HG02798 (cell line): ENCODE data around the gene LRAT.
"Not testable (repeated sequence)": the region's sequence is repeated elsewhere in the genome, so short reads cannot be mapped to it uniquely, and the experiment has no call there.

ENCODE experiments used
- ATAC-seq: cut with Tn5 transposase; IDR thresholded peaks from one replicate; pipeline ENCODE4 v1.9.1; 2021; ENCODE audit warnings: mild to moderate bottlenecking; ENCODE audit not compliant: unreplicated experiment, poor library complexity

LRAT gene

GRCh38 chr4:154743683-154744340 lies at the start of gene LRAT:
Gene LRAT, plus strand, starts transcription at chr4:154744000. Its CDS starts 327 bp downstream, at chr4:154744327.
- ATAC-seq: peak; percentile 51

- no peak for ATAC-seq
Measured at GRCh38 chr4:154707877-154708276, 35.9 kb upstream of the LRAT start.

GRCh38 chr4:154709550-154709949 lies 34.2 kb upstream of the LRAT start:
- no peak for ATAC-seq

GRCh38 chr4:154711522-154711921 lies 32.3 kb upstream of the LRAT start:
- ATAC-seq: no peak

GRCh38 chr4:154714339-154715040 lies 29.3 kb upstream of the LRAT start:
- ATAC-seq: no peak

- no peak for ATAC-seq
Measured at GRCh38 chr4:154719087-154719486, 24.7 kb upstream of the LRAT start.

- ATAC-seq: peak; percentile 50
Measured at GRCh38 chr4:154720123-154720522, 23.7 kb upstream of the LRAT start.

GRCh38 chr4:154720618-154721267 lies 23.1 kb upstream of the LRAT start:
- no peak for ATAC-seq

GRCh38 chr4:154722262-154722661 lies 21.5 kb upstream of the LRAT start:
- ATAC-seq: no peak

- ATAC-seq: not testable (repeated sequence)
Measured at GRCh38 chr4:154723601-154724000, 20.2 kb upstream of the LRAT start.

- no peak for ATAC-seq
Measured at GRCh38 chr4:154727540-154727939, 16.3 kb upstream of the LRAT start.

- no peak for ATAC-seq
Measured at GRCh38 chr4:154731756-154732155, 12.0 kb upstream of the LRAT start.

- ATAC-seq: no peak
Measured at GRCh38 chr4:154732669-154733068, 11.1 kb upstream of the LRAT start.

GRCh38 chr4:154736770-154737169 lies 7.0 kb upstream of the LRAT start:
- no peak for ATAC-seq

- ATAC-seq: no peak
Measured at GRCh38 chr4:154738426-154738825, 5.4 kb upstream of the LRAT start.

GRCh38 chr4:154739111-154739510 lies 4.7 kb upstream of the LRAT start:
- ATAC-seq: no peak

- ATAC-seq: no peak
Measured at GRCh38 chr4:154740462-154740861, 3.3 kb upstream of the LRAT start.

GRCh38 chr4:154741131-154741665 lies 2.6 kb upstream of the LRAT start:
- ATAC-seq: no peak

- ATAC-seq: no peak
Measured at GRCh38 chr4:154741922-154742850, 1.6 kb upstream of the LRAT start.

GRCh38 chr4:154744341-154744926 lies 634 bp downstream of the LRAT start:
- no peak for ATAC-seq
